22Rv1 (cell line): ENCODE results near the gene WDR86.

Experiments
- CTCF ChIP-seq: fragments of 450-650 bp; IDR thresholded peaks from 2 replicates; pipeline ENCODE4 v1.5.1; 2017; ENCODE audit warnings: mild to moderate bottlenecking
- ZFX ChIP-seq: fragments of 450-650 bp; IDR thresholded peaks from 2 replicates; pipeline ENCODE4 v1.6.1; 2017; ENCODE audit warnings: antibody characterized with exemption, borderline replicate concordance

- no peak for TF ChIP-seq CTCF
- no peak for TF ChIP-seq ZFX
Observed at GRCh38 chr7:151428378-151429236, 18.8 kb upstream of the WDR86 start.
